Measurements from ENCODE around the gene GFRA1.

Gene GFRA1

DNA sequence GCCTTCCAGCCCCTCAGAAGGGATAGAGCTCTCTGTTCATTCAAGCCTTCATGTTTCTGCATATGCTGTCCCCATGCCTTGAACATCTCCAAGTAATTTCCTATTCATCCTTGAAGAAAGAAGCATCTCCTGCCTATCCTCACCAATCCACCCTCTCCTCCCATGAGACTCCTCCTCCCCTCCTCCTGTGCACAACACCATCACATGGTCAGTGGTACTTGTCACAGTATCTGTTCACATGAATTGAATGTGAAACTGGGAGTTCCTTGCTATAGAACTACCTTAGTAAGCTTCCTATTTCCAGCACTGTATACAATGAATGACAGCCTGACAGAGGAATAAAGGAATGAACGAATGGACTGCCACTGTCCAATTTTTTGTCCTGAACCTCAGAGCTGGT, 115.5 kb downstream of the GFRA1 start:
- no peak for DNase-seq

DNA sequence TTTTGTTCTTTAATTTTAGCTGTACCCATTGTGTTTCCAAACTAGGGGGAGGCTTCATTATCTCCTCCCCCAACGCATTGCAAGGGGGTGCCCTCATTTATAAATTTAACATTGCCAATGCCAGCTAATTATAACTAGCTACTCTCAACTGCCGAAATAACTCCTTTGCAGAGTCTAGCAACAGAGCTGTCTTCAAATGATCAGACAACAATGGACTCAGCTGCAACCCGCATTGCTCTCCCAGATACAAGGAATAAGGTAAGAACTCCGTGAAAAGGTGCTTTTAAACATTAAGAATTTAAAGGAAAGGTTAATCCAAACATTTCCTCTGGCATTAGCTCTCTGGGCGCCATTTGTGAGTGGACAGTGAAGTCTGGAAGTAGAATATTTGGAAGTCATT, 116.2 kb downstream of the GFRA1 start:
- DNase-seq: no peak

DNA sequence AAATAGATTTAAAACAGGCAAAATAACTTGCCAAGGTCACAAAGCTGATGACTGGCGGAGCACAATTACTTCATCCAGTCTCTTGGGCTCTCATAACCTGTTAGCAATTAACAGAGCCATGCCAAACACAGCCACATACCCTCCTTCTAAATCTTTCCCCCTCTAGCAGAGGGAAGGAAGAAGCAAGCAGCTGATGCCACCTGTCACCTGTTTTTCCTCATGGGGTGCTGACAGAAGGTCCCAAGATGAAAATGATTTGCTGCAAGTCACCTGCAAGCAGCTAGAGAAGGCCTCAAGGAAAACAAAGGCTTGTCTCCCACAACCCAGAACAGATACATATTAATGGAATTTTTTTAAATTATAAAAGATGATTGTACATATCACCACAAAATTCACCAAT, 117.8 kb downstream of the GFRA1 start:
- no peak for DNase-seq

DNA sequence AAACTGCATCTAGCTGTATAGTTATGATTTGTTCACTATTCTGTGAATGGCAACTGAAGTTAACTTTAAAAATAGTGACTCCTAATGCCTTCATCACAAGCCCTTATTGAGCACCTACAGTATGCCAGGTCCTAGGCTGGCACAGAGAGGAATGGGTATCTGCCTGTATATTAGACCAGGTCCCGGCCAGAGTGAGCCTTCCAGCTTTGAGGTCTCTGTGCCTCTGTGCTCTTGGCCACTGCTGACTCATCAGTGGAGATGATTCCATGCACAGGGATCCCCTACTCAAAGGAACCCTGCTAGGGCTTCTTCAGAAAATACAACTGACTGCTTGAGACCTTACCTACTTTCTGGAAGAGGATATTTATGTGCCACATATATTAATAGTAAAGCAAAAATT, 118.4 kb downstream of the GFRA1 start:
- DNase-seq: no peak

DNA sequence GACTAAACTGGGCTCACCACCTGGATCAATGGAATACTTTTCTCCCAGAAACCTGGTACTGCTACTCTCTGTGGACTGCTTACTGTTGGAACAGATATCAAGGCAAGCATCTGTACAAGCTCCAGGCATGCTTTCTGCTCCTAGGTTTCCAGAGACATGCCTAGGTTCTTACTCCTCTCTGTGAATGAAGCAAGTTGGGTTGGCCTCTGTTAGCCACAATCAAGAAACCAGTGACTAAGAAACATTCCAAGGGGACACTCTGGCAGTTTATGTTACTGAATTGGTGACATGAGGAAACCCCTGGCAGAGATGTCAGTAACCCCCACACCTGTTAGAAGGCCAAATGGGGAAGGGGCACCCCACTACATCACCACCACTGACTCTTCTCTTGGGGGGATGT, 121.9 kb downstream of the GFRA1 start:
- no peak for DNase-seq

DNA sequence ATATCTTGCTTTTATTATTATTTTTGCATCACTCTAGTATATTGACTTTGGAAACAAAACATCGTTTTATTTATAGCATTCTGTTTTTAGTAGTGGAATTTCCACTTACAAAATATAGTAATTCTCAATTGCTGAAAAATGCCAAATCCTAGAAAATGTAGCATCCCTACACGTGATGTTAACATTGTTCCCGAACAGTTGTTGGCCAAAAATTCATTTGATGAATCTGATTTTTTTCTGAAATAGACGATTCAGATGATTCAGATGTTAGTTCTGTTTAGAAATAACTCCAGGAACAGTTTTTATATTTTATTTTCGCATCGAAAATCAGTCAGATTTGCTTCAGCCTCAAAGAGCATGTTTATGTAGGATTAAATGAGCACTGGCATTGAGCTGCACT, 122.4 kb downstream of the GFRA1 start:
- no peak for DNase-seq

DNA sequence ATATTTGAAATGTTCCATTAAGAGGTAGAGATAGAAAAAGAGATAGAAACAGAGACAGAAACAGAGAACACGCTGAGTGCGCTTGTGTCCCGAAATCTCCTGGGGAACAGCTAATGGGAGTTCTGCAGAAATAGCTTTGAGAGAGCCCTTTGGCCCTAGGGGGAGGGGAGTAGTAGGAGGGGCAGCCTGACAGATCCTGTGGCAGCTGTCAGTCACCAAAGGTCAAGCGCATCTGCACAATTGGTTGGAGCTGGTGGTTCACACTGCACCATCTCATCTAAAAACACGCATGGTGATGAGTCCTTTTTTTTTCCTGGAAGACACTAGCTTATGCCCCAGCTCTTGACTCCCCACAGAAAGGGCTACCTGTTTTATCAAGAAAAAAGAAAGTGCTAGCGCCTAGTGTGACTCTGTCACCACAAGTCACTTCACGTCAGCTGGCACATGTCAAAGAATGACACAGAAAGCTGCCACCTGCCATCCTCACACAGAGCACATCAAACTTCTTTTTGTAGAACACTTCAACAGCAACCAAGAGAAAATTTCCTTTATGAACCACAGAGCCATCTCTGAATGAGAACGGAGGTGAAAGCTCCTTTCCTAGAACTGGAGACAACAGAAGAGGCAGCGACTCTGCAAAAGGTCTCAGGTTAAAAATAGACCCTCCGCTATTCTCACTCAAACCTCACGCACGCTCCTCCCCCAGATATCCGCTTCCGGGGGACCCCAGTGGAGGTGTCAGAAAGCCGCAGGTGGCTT, 125.7 kb downstream of the GFRA1 start:
- DNase-seq: no peak

DNA sequence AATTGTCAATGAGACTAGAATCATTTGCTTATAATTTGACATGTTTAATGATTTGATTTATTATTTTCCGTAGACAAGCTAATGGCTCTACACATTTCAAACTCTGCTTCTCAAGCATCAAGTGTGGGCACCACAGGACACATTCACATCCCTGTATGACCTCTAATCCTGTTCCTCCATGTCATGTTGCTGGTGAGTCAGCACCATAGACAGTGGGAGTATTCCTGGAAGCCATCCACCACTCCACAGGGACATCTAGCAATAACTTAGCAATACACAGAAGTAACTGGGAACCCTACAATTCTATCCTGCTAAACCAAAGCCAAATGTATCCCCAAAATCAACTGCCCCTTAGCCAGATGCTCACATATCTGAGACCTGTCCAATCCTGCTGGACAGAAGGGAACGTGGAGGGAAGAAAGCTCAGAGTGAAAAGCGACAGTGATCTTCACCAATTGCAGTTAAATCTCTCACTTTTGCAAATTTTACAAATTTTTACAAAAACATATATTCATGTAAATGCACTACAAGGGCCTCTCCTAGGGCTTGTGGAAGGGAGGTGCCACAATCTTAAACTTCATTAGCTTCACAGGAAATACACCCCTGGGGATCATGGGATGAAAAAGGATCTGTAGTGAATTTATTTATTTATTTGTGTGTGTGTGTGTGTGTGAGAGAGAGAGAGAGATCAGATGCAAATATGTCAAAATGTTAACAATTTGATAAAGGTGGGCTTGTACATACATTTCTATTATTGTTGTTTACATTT, 126.5 kb downstream of the GFRA1 start:
- no peak for DNase-seq

DNA sequence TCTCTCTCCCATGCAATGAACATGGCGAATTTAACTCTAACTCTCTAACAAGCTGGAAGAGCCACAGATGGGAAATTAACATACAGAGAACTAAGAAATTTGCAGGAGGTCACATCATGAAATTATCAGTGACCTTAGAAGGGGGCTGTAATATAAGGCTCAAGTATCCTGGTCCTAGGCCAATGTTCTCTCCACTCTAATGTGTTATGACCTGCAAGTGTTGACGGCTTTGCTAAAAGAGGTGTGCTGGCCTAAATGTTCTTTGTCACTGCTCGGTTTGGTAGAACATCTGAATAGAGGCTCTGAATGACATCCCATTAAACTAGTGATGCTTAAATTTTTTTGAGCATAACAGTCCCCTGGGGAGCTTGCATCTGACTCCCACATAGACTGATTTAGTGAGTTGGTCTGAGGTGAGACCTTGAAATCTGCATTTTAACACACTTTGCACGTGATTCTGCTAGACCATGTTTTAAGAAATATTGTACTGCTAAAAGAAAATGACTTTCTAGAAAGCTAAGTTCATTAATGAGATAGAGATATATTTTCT, 129.3 kb downstream of the GFRA1 start:
- DNase-seq: no peak

DNA sequence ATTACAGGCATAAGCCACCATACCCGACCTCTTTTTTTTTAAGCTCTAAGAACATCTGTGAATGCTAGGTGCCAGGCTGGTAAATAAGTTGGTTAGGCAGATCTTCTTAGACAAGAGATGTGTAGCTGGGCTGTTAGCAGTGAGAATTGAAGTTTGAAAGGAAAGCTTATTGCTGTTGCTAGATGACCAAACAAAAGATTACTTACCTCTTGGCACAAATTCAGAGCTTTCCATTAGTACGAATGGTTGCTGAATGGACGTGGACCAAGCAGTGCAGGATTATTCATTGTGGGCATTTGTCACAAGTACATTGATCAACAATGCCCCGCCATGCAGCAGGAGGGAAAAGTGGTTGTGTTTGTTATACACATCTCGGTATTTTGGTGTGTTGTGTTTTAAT, 131.2 kb downstream of the GFRA1 start:
- no peak for DNase-seq

DNA sequence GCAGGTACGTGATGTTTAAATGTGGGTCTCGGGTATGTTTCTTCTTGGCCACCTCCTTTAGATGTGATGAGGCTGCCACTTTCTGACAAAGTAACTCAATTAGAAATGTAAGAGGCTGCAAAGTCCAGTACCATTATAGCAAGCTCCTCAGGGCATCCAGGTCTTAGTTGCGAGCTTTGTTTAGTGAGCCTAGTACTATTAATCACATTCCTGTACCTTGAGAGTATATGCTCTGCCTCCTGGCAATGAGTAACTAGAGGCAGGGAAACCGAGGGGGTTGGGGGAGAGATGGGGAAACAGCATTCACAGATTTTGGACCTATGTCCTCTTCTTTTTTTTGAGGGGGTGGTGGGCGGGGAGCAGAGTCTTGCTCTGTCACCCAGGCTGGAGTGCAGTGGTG, 131.8 kb downstream of the GFRA1 start:
- DNase-seq: no peak

DNA sequence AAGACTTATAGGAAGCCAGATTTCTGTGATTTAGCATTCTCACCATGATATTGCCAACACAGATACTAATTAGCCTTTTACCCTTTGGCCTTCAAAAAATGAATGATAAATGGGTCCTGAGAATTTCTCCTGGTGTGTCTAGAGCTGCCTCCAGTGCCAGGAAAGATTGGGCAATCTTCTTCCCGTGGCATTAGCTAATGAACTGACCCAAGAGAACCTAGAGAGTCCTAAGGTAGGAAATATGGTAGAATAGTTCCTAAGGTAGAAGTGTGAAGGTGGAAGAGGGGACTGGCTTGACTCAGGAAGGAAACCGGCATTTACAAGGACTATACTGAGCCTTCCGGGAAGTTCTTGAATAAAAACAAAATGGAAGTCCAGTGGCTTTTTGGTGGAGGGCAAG, 133.1 kb downstream of the GFRA1 start:
- DNase-seq: no peak

DNA sequence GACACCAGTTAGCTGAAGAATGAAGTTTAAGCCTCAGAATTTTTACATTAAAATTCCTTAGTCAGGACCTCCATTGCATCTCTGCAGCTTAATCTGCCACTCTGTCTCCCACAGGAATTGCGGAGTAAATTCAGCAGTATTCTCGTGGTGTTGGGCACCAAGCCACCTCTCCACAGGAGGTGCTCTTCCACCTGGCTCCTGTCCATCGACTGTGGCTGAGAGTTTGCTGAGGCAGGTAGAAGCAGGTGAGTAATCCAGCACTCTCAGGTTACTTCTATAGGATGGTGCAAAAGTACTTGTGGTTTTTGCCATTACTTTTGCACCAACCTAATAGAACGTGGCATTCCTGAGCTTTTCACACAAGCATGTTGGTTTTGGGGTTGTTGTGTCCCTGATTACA, 134.1 kb downstream of the GFRA1 start:
- no peak for DNase-seq

DNA sequence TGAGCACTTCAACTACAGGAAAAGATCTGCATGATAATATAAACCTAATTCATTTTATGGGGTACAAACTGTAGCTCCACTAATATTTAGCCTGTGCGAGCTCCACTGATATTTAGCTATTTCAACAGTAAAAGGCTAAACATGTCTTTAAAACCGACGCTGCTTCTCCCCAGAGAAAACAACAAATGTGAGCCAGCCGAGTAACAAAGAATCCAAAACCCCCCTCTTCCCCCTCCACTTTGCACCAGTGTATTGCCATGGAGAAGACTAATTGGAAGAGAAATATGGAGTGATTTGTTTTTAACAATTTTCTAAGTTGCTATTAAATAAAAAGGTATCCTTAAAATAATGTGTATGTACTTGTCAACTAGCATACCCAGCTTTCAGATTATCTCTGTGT, 136.7 kb downstream of the GFRA1 start:
- DNase-seq: no peak

DNA sequence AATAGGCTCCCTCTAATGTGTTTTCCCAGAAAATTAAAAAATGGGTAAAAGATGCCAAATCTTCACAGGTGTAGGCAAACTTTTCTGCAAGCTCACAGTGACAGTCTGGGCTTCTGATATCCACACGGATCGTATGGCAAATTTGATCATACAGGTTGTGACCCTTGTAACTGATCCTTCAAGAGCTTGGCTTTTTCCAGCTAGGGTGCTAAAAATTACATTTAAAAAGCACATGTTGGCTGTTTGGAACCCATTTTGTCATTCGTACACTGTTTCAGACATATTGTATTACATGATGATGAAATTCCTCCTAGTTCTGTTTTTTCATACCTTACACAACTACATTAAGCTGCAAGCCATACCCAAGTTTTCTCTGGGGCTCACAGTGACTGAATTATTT, 138.7 kb downstream of the GFRA1 start:
- no peak for DNase-seq

DNA sequence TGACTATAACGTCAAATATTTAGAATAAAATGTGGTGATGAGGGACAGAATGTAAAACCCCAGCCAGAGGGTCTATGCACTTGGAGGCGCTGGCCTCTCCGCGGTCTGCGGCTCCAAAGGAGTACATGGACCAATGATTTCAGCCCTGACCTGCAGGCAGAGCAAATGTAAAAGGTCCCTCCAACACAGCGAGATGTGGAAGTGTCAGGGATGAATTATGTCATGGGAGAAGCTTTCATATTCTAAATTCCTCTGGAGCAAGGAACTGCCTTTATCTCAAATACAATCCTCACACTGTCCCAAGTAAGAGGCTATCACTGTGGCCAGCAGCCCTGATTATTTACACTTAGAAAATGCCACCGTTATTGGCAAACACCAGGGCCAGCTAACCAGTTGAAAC, 139.4 kb downstream of the GFRA1 start:
- no peak for DNase-seq

DNA sequence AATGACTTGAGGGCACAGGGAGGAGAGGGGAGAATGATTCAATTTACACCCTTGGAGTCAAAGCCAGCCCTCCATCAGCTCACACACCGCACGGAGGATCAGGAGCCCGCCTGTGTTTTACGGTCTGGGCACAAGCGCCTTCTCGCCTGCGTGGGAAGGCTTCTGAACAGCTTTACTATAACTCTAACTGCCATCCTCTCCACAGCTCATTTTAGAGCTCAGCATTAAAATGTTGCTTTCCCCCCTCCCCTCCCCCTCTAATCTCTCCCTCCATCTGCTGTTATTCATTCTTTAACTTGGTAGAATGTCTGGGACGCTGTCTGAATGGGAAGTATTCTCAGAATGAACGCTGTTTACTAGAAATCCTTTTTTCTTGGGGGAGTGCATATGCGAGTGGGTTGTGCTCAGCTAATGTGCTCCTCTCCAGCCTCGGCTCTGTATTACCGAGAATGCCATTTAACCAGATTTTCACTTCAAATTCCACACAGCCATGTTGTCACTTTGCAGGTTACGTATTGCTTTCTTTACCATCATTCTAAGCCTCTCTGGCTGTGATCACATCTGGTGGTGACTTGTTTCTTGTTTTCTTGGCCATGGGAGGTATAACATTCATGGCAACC, 140.1 kb downstream of the GFRA1 start:
- no peak for DNase-seq

DNA sequence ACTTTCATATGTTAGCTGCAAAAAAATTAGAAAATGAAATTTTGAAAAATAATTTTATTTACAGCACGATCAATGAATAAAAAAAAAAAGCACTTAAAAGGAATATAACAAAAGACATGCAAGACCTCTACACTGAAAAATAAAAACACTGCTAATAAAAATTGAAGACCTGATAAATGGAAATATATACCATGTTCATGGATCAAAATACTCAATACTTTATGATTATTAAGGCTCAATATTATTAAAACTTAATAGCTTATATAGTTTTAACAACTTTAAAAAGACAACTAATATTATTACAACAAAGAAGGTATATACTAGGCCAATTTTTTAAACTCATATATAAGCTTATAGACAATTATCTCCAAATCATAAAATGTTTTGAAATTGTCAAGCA, 143.0 kb downstream of the GFRA1 start:
- no peak for DNase-seq

DNA sequence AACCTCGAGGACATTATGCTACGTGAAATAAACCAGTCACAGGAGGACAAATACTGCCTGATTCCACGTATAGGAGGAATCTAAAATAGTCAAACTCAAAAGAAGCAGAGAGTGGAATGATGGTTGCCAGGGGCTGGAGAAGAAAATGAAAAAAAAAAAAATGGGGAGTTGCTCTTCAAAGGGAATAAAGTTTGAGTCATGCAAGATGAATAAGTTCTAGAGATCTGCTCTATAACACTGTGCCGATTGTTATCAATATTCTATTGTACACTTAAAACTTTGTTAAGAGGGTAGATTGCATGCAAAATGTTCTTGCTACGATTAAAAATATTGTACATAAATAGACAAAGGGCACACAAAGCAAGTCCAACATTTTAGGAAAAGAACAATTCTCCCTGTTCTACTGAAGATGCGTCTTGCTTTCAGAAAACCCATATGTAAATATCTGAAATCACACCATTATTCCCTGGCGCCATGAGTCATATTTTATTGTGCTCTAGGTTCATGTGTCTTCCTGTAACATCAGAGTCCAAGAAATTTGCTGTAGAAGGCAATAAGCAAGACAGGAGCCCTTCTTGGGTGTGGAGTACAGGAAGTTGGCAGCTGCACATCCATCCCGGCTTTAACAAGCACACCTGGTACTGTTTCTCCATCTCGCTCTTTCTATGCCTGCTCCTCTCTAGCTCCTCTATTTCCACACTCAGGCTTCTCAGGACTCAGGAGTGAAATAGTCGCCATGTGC, 145.9 kb downstream of the GFRA1 start:
- DNase-seq: no peak

DNA sequence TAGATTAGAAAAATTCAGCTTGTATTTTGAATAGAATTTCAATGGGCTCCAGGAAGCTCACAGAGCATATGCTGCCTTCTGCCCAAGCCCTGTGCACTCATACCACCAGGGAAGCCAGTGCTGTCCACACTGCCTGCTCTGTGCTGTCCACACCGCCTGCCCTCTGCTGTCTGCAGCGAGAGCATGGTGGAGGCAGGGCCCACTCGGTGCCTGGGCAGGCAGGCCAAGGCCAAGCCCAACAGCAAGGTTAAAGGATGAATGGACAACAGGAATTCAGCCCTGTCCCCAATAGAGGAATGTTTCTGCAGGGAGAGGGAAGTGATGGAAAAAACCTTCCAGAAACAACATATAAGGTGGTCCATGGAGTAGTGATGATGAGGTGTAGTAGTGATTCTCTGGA, 146.8 kb downstream of the GFRA1 start:
- no peak for DNase-seq

DNA sequence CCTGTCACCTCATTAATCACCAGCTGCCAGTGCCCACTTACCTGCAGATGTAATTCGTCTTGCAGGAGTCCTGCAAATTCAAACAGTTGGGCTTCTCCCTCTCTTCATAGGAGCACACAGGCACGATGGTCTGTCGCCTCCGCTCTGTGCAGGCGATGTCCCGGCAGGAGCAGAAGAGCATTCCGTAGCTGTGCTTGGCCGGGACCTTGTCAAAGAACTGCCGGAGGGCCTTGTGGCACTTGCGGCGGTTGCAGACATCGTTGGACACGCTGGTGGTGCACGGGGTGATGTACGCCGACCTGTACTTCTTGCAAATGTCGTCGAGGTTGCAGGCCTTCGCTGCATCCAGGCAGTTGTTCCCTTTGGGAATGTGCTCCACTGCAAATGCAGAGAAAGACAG, 147.8 kb downstream of the GFRA1 start:
- no peak for DNase-seq

DNA sequence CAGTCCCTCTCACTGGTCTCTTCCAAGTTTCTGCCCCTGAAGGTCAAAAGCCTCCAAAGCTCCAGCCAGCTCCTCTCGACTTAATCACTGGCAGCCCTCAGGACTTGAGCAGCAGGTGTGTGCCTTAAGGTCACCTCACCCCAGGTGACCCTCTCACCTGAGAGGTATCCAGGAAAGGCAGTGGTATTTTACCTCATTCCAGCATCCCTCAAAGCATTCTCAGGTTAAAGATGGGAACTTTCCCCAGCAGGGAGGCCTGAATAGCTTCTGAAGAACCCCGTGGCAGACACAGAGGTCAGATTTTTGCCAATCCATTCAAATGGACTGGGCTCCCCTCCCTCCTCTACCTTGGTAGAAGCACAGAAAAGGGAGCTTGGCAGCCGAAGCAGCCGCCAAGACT, 148.2 kb downstream of the GFRA1 start:
- no peak for DNase-seq

DNA sequence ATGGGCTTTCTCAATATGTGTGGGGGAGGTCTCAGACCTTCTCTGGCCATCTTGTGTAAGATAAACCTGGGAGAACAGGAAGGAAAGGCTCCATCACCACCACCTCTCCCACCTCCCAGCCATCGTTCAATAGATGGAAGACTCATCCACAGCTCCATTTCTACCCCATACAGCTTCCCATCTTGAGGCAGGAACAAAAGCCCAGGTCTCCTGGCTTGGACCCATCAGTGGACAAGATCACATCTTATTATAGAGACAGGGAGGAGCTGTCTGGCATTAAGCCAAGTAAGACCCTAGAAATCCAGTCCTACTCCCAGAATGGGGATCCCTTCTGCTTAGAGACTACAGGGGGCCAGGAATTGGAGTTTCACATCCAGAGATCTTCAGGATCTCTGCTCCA, 150.3 kb downstream of the GFRA1 start:
- DNase-seq: no peak
